H1 (cell line): ENCODE measurements around the gene SPTBN1. TPM values are rescaled to one million over a fixed set of nuclear protein-coding genes. Genes with fewer than 3 reads are reported as not detected.

ENCODE experiments used
- CTCF ChIA-PET: fragments of 300-600 bp; sonication (Branson Sonifier 250); formaldehyde crosslinking; loops from one replicate; lab custom pipeline; 2021; ENCODE audit not compliant: partially characterized antibody; lab: Charles Lee
- POLR2A ChIA-PET: fragments of 300-600 bp; sonication (Branson Sonifier 250); formaldehyde crosslinking; loops from one replicate; lab custom pipeline; 2021; ENCODE audit warnings: inconsistent platforms; ENCODE audit not compliant: partially characterized antibody; lab: Charles Lee
- DNase-seq, 2 experiments: peaks; one replicate each; pipeline versions ENCODE4 v3.0.0 to v3.0.0-alpha.2; 2010 to 2022; ENCODE audit warnings: low spot score in 2 of 2, low read depth in 1 of 2, mixed read lengths in 1 of 2
- FAIRE-seq: peaks from 2 replicates; lab custom pipeline; 2011; peaks lifted over from hg19 to GRCh38; lab: Jason Lieb, UNC
- H2AFZ ChIP-seq: 2 replicates; pipeline ENCODE4 v1.8.1; 2012; ENCODE audit warnings: low read length, inconsistent platforms
- H2AK5ac ChIP-seq: 2 replicates; pipeline ENCODE4 v1.6.1; 2013; ENCODE audit warnings: low read depth, low read length
- H2BK120ac ChIP-seq: replicated peaks from 2 replicates; pipeline ENCODE3; 2013; ENCODE audit warnings: low read depth, low read length, inconsistent platforms
- H2BK12ac ChIP-seq: 2 replicates; pipeline ENCODE4 v1.6.1; 2013; ENCODE audit warnings: low read depth, low read length
- H2BK15ac ChIP-seq: 2 replicates; pipeline ENCODE4 v1.6.1; 2013; ENCODE audit warnings: low read length
- H2BK20ac ChIP-seq: 2 replicates; pipeline ENCODE4 v1.6.1; 2013; ENCODE audit warnings: low read length
- H2BK5ac ChIP-seq: 2 replicates; pipeline ENCODE4 v1.6.1; 2013; ENCODE audit warnings: low read depth, low read length
- H3K14ac ChIP-seq: 2 replicates; pipeline ENCODE4 v1.6.1; 2013; ENCODE audit warnings: inconsistent platforms; ENCODE audit not compliant: insufficient read length
- H3K18ac ChIP-seq: 2 replicates; pipeline ENCODE4 v1.6.1; 2013; ENCODE audit warnings: low read length; ENCODE audit errors: extremely low read depth
- H3K23ac ChIP-seq: 2 replicates; pipeline ENCODE4 v1.6.1; 2013; ENCODE audit warnings: inconsistent platforms; ENCODE audit not compliant: insufficient read length
- H3K23me2 ChIP-seq: 2 replicates; pipeline ENCODE4 v1.6.1; 2013; ENCODE audit warnings: low read depth, low read length
- H3K27ac ChIP-seq: 2 replicates; pipeline ENCODE4 v1.6.1; 2011; ENCODE audit warnings: low read depth, low read length, inconsistent platforms
- H3K27me3 ChIP-seq, 4 experiments: replicated peaks in 1 of 4; 1 replicate in 1 of 4; 2 replicates in 3 of 4; pipeline versions ENCODE4 v1.6.1 to v1.8.1; 2011 to 2013; ENCODE audit warnings: low read length in 3 of 4, mild to moderate bottlenecking in 3 of 4, inconsistent platforms in 2 of 4, mixed read lengths in 2 of 4, moderate library complexity in 1 of 4; ENCODE audit not compliant: control insufficient read depth in 3 of 4, insufficient read depth in 3 of 4; ENCODE audit errors: extremely low read depth in 1 of 4
- H3K36me3 ChIP-seq, 4 experiments: 2 replicates each; pipeline versions ENCODE4 v1.6.1 to v1.8.1; 2011 to 2013; ENCODE audit warnings: mild to moderate bottlenecking in 4 of 4, low read length in 3 of 4, moderate library complexity in 2 of 4, control low read depth in 1 of 4, inconsistent platforms in 1 of 4; ENCODE audit not compliant: insufficient read depth in 4 of 4, control insufficient read depth in 2 of 4
- H3K4ac ChIP-seq: replicated peaks from 2 replicates; pipeline ENCODE3; 2013; ENCODE audit warnings: low read length, low read depth, mixed read lengths, inconsistent platforms; ENCODE audit not compliant: insufficient read length
- H3K4me1 ChIP-seq, 4 experiments: replicated peaks in 1 of 4; 1 replicate in 1 of 4; 2 replicates in 3 of 4; pipeline versions ENCODE4 v1.6.1 to v1.8.1; 2011 to 2013; ENCODE audit warnings: low read length in 3 of 4, inconsistent platforms in 2 of 4, mixed read lengths in 1 of 4; ENCODE audit not compliant: insufficient read depth in 4 of 4, control insufficient read depth in 3 of 4
- H3K4me2 ChIP-seq, 2 experiments: 2 replicates each; pipeline versions ENCODE4 v1.6.1 to v1.8.1; 2011 to 2013; ENCODE audit warnings: low read depth in 2 of 2, low read length in 2 of 2, control low read depth in 1 of 2, inconsistent platforms in 1 of 2, mild to moderate bottlenecking in 1 of 2; ENCODE audit not compliant: insufficient read depth in 1 of 2
- H3K4me3 ChIP-seq, 4 experiments: fragments of 200-600, 300-600 bp in 1 of 4; sonication (generic), shearing (Covaris generic), sonication (Bioruptor Twin) in 1 of 4; 2 replicates each; pipeline versions ENCODE4 v1.5.1 to v1.8.1; 2011 to 2016; ENCODE audit warnings: low read length in 4 of 4, low read depth in 3 of 4, control low read depth in 2 of 4, inconsistent platforms in 2 of 4, mild to moderate bottlenecking in 2 of 4, mixed read lengths in 1 of 4, moderate library complexity in 1 of 4; ENCODE audit not compliant: insufficient read depth in 2 of 4; ENCODE audit errors: extremely low read depth in 1 of 4
- H3K56ac ChIP-seq: replicated peaks from 2 replicates; pipeline ENCODE3; 2013; ENCODE audit warnings: low read depth, mild to moderate bottlenecking, mixed read lengths, low read length, inconsistent platforms; ENCODE audit not compliant: insufficient read length
- H3K79me1 ChIP-seq: 2 replicates; pipeline ENCODE4 v1.6.1; 2013; ENCODE audit warnings: low read depth, low read length, control low read depth
- H3K79me2 ChIP-seq, 2 experiments: 2 replicates each; pipeline versions ENCODE4 v1.6.1 to v1.8.1; 2012 to 2013; ENCODE audit warnings: low read length in 2 of 2, mild to moderate bottlenecking in 2 of 2, inconsistent platforms in 1 of 2; ENCODE audit not compliant: insufficient read depth in 2 of 2, control insufficient read depth in 1 of 2
- H3K9ac ChIP-seq, 4 experiments: replicated peaks in 1 of 4; 1 replicate in 1 of 4; 2 replicates in 3 of 4; pipeline versions ENCODE4 v1.6.1 to v1.8.1; 2011 to 2013; ENCODE audit warnings: low read depth in 3 of 4, low read length in 3 of 4, control low read depth in 2 of 4, mild to moderate bottlenecking in 2 of 4, moderate library complexity in 2 of 4, inconsistent platforms in 1 of 4; ENCODE audit errors: extremely low read depth in 1 of 4
- H3K9me3 ChIP-seq, 2 experiments: 2 replicates each; pipeline versions ENCODE4 v1.6.1 to v1.8.1; 2012 to 2013; ENCODE audit warnings: mild to moderate bottlenecking in 2 of 2, moderate library complexity in 2 of 2, control low read depth in 1 of 2, inconsistent platforms in 1 of 2, low read depth in 1 of 2, low read length in 1 of 2, mixed read lengths in 1 of 2; ENCODE audit not compliant: insufficient read depth in 2 of 2
- H4K20me1 ChIP-seq, 2 experiments: replicated peaks in 1 of 2; 2 replicates each; pipeline versions ENCODE3 to v1.8.1; 2011 to 2013; ENCODE audit warnings: inconsistent platforms in 2 of 2, low read length in 2 of 2, mild to moderate bottlenecking in 1 of 2; ENCODE audit not compliant: insufficient read depth in 2 of 2, control insufficient read depth in 1 of 2
- H4K5ac ChIP-seq: 2 replicates; pipeline ENCODE4 v1.6.1; 2013; ENCODE audit warnings: low read length, low read depth, mixed read lengths, inconsistent platforms; ENCODE audit not compliant: insufficient read length
- H4K8ac ChIP-seq: 2 replicates; pipeline ENCODE4 v1.8.0; 2013; ENCODE audit warnings: mild to moderate bottlenecking, moderate library complexity, low read length, inconsistent platforms; ENCODE audit not compliant: insufficient read depth; ENCODE audit errors: extremely low read depth
- H4K91ac ChIP-seq: replicated peaks from 2 replicates; pipeline ENCODE3; 2013; ENCODE audit warnings: low read length, mixed read lengths, inconsistent platforms; ENCODE audit not compliant: insufficient read length
- CTCF ChIP-seq, 3 experiments: IDR thresholded peaks; 1 replicate in 2 of 3; 2 replicates in 1 of 3; pipeline versions ENCODE4 v1.5.1 to v1.6.1; 2011; ENCODE audit warnings: low read length in 3 of 3, mild to moderate bottlenecking in 3 of 3, inconsistent platforms in 2 of 3, low read depth in 1 of 3, moderate library complexity in 1 of 3; ENCODE audit not compliant: insufficient read depth in 1 of 3; ENCODE audit errors: control extremely low read depth in 1 of 3
- SIRT6 ChIP-seq: IDR thresholded peaks from one replicate; pipeline ENCODE4 v1.7.1; 2012; ENCODE audit warnings: low read length, inconsistent platforms
- WGBS, 2 experiments: shearing (Covaris generic) in 1 of 2; methylation state at CpG; one replicate each; pipeline versions ENCODE4 v1.1.6 to v1.1.7; 2013 to 2015; ENCODE audit warnings: low lambda C conversion rate in 2 of 2, mixed read lengths in 2 of 2, inconsistent platforms in 1 of 2, low coverage in 1 of 2, missing lambda C conversion rate in 1 of 2; ENCODE audit not compliant: insufficient replicate concordance in 2 of 2, insufficient coverage in 1 of 2, insufficient read length in 1 of 2; ENCODE audit errors: extremely low coverage in 1 of 2, missing lambda C conversion rate in 1 of 2; 5-methylcytosine and 5-hydroxymethylcytosine counted together
- polyA plus RNA-seq, 7 experiments: library from polyadenylated mRNA; depleted of rRNA in 3 of 7; stranded (reverse) in 5 of 7; unstranded in 2 of 7; fragments of >200 nt in 5 of 7; fragments of 200-250 nt in 2 of 7; gene quantifications; 1 replicate in 5 of 7; 2 replicates in 1 of 7; 4 replicates in 1 of 7; pipeline versions ENCODE4 v1.2.1 to v1.2.3, GENCODE V29; 2011 to 2013; ENCODE audit warnings: missing spikeins in 2 of 7, mixed read lengths in 2 of 7
- total RNA-seq: library from RNA; stranded (reverse); fragmentation: NEBNext Ultra II Directional; extraction: Animal tissue kit (Norgen Biotek cat#: 25700); gene quantifications from 2 replicates; pipeline ENCODE4 v1.2.1, GENCODE V29; 2021

The SPTBN1 gene
- total and polyA plus RNA-seq, 2 of the 8 experiments (the other 6 are each of a cell fraction or from before 2014, with no cell fraction given), result 31.8 to 180 TPM

- Histone ChIP-seq H2BK5ac (no peak overlapping the region), H3K4ac (no peak overlapping the region), H2AFZ (no peak overlapping the region), H3K23me2 (no peaks in the 10 kb centered on the region), H3K79me2 (no peaks in the 10 kb centered on the region), H3K9ac (no peak overlapping the region), H3K14ac (no peak overlapping the region), H3K23ac (no peak overlapping the region), H3K18ac (no peak overlapping the region), H3K79me1 (no peaks in the 10 kb centered on the region), H4K8ac (no peak overlapping the region), H3K4me3 (no peak overlapping the region), H2BK20ac (no peak overlapping the region), H2BK15ac (no peak overlapping the region), H2BK120ac (no peak overlapping the region), H4K20me1 (no peaks in the 10 kb centered on the region), H4K91ac (no peak overlapping the region), H2AK5ac (no peak overlapping the region), H3K27me3 (no peaks in the 10 kb centered on the region), H3K36me3 (no peaks in the 10 kb centered on the region), H3K56ac (no peak overlapping the region), H3K4me2 (no peak overlapping the region), H4K5ac (no peak overlapping the region), H3K9me3 (0 out of 4 replicates have a peak, but pooled peaks cover 0 to 4% of the 10 kb centered on the region in 2 experiments), H3K27ac (no peak overlapping the region), H3K4me1 (peaks cover 0 to 2% (median under 1%) of the 10 kb centered on the region in 4 experiments; a peak in 3 of 7 replicates), H2BK12ac (no peak overlapping the region)
- 84% methylated on average over 2 of the region's 2 CpGs; no CpG with 5 or more reads in 1 of the 2 experiments for WGBS, 2 experiments
- DNase-seq, result no peak
- ChIA-PET POLR2A (no interaction called here), CTCF (no interaction called here)
- no peak for FAIRE-seq
- no peak for TF ChIP-seq CTCF (IDR thresholded peaks at IDR 0.05; ENCODE audit: control extremely low read depth in 1 of 3, insufficient read depth in 1 of 3, low read depth in 1 of 3, low read length in 3 of 3)
- no peak for TF ChIP-seq SIRT6
Observed at GRCh38 chr2:54417577-54417976, 38.5 kb upstream of the SPTBN1 start.
